Keratinocyte (primary cell): Measurements from ENCODE around the gene RERG. TPM values are rescaled to one million over a fixed set of nuclear protein-coding genes. Genes with fewer than 3 reads are reported as not detected.

ENCODE experiments used
- DNase-seq: peaks from one replicate; pipeline ENCODE4 v3.0.0-alpha.2; 2011; ENCODE audit warnings: low read depth, missing footprints, low spot score
- FAIRE-seq: peaks from 2 replicates; lab custom pipeline; 2011; peaks lifted over from hg19 to GRCh38; lab: Jason Lieb, UNC
- H2AFZ ChIP-seq: 2 replicates; pipeline ENCODE4 v1.6.0; 2012; ENCODE audit warnings: low read length, control low read depth, inconsistent platforms; ENCODE audit not compliant: control insufficient read depth
- H3K27ac ChIP-seq: 2 replicates; pipeline ENCODE4 v1.5.1; 2011; ENCODE audit warnings: low read length; ENCODE audit not compliant: control insufficient read depth, insufficient read depth
- H3K27me3 ChIP-seq: 3 replicates; pipeline ENCODE4 v1.6.0; 2011; ENCODE audit warnings: low read length; ENCODE audit not compliant: control insufficient read depth, insufficient read depth; ENCODE audit errors: extremely low read depth
- H3K36me3 ChIP-seq, 2 experiments: 2 replicates in 1 of 2; 3 replicates in 1 of 2; pipeline ENCODE4 v1.5.1; 2011; ENCODE audit warnings: low read length in 2 of 2, mild to moderate bottlenecking in 1 of 2; ENCODE audit not compliant: control insufficient read depth in 2 of 2, insufficient read depth in 2 of 2; ENCODE audit errors: extremely low read depth in 1 of 2
- H3K4me1 ChIP-seq: 3 replicates; pipeline ENCODE4 v1.5.1; 2011; ENCODE audit warnings: low read length; ENCODE audit not compliant: control insufficient read depth, insufficient read depth; ENCODE audit errors: extremely low read depth
- H3K4me2 ChIP-seq: 3 replicates; pipeline ENCODE4 v1.6.0; 2011; ENCODE audit warnings: low read depth, low read length; ENCODE audit not compliant: control insufficient read depth, insufficient read depth; ENCODE audit errors: extremely low read depth
- H3K4me3 ChIP-seq, 3 experiments: fragments of 200-600 bp in 1 of 3; sonication (generic) in 1 of 3; 2 replicates in 2 of 3; 3 replicates in 1 of 3; pipeline ENCODE4 v1.5.1; 2011 to 2016; ENCODE audit warnings: low read length in 3 of 3, mild to moderate bottlenecking in 3 of 3, control low read depth in 2 of 3, inconsistent platforms in 1 of 3, low read depth in 1 of 3, mixed read lengths in 1 of 3, mixed run types in 1 of 3, moderate library complexity in 1 of 3; ENCODE audit not compliant: control insufficient read depth in 2 of 3, insufficient read depth in 2 of 3; ENCODE audit errors: extremely low read depth in 1 of 3
- H3K79me2 ChIP-seq: 2 replicates; pipeline ENCODE4 v1.6.0; 2012; ENCODE audit warnings: low read length; ENCODE audit not compliant: control insufficient read depth, insufficient read depth
- H3K9ac ChIP-seq: 3 replicates; pipeline ENCODE4 v1.6.0; 2011; ENCODE audit warnings: low read length; ENCODE audit not compliant: control insufficient read depth, insufficient read depth; ENCODE audit errors: extremely low read depth
- H3K9me1 ChIP-seq: 3 replicates; pipeline ENCODE4 v1.6.0; 2011; ENCODE audit warnings: low read length; ENCODE audit not compliant: control insufficient read depth, insufficient read depth; ENCODE audit errors: extremely low read depth
- H3K9me3 ChIP-seq: 2 replicates; pipeline ENCODE4 v1.5.1; 2012; ENCODE audit warnings: low read depth, low read length; ENCODE audit not compliant: control insufficient read depth
- H4K20me1 ChIP-seq: 3 replicates; pipeline ENCODE4 v1.6.0; 2011; ENCODE audit warnings: low read length; ENCODE audit not compliant: control insufficient read depth, insufficient read depth; ENCODE audit errors: extremely low read depth
- CTCF ChIP-seq, 3 experiments: IDR thresholded peaks in 1 of 3; conservative IDR thresholded peaks in 1 of 3; optimal IDR thresholded peaks in 1 of 3; 2 replicates in 2 of 3; 3 replicates in 1 of 3; pipeline versions ENCODE3 to v1.5.1; 2011; ENCODE audit warnings: low read length in 3 of 3, mild to moderate bottlenecking in 3 of 3, moderate library complexity in 2 of 3, control low read depth in 1 of 3, inconsistent platforms in 1 of 3; ENCODE audit not compliant: insufficient read depth in 2 of 3; ENCODE audit errors: extremely low read depth in 1 of 3
- EZH2 ChIP-seq: IDR thresholded peaks from one replicate; pipeline ENCODE4 v1.6.1; 2012; ENCODE audit warnings: inconsistent platforms, mild to moderate bottlenecking, low read length, moderate library complexity
- dilution Hi-C: fragments of 300-500 bp; cut with MboI; formaldehyde crosslinking; loops from one replicate; pipeline ENCODE4 v1.7.0; 2020; ENCODE audit warnings: low sequenced_read_pairs; ENCODE audit not compliant: extremely low pct_ligation_motif_present
- polyA plus RNA-seq, 5 experiments: library from polyadenylated mRNA; depleted of rRNA in 3 of 5; stranded (reverse) in 3 of 5; stranded (forward) in 1 of 5; unstranded in 1 of 5; fragments of >200 nt; gene quantifications; 1 replicate in 1 of 5; 2 replicates in 3 of 5; 3 replicates in 1 of 5; pipeline versions ENCODE4 v1.2.1 to v1.2.3, GENCODE V29; 2011 to 2012; ENCODE audit warnings: missing spikeins in 2 of 5, low read depth in 1 of 5, low replicate concordance in 1 of 5

Gene RERG
- polyA plus RNA-seq, 1 donor (not counting 4 experiments of a cell fraction or from before 2014, with no cell fraction given), result not detected

GRCh38 chr12:15184484-15184883, 36.7 kb downstream of the RERG start:
- H3K9me1 ChIP-seq, result no peaks in the 10 kb centered on the region
- H3K36me3 ChIP-seq, result no peaks in the 10 kb centered on the region
- TF ChIP-seq EZH2 (no peak), CTCF (optimal IDR thresholded peaks at IDR 0.05 in 1 of 3, IDR thresholded peaks at IDR 0.05 in 1 of 3, conservative IDR thresholded peaks at IDR 0.05 in 1 of 3; ENCODE audit: extremely low read depth in 1 of 3, insufficient read depth in 2 of 3, low read length in 3 of 3) (no peak)
- no peak overlapping the region for H3K9ac ChIP-seq
- no peak overlapping the region for H2AFZ ChIP-seq
- H3K27ac ChIP-seq, result no peak overlapping the region
- no peaks in the 10 kb centered on the region for H3K27me3 ChIP-seq
- H3K4me3 ChIP-seq, result no peak overlapping the region
- no peaks in the 10 kb centered on the region for H4K20me1 ChIP-seq
- dilution Hi-C loops, result no loop called here
- no peak overlapping the region for H3K4me2 ChIP-seq
- no peak for FAIRE-seq
- no peak for DNase-seq
- H3K4me1 ChIP-seq, result no peaks in the 10 kb centered on the region
- no peaks in the 10 kb centered on the region for H3K9me3 ChIP-seq
- H3K79me2 ChIP-seq, result no peaks in the 10 kb centered on the region

GRCh38 chr12:15183821-15184220, 37.4 kb downstream of the RERG start:
- Histone ChIP-seq H3K4me2 (no peak overlapping the region), H2AFZ (no peak overlapping the region), H3K27ac (no peak overlapping the region), H4K20me1 (no peaks in the 10 kb centered on the region), H3K9me1 (no peaks in the 10 kb centered on the region), H3K36me3 (no peaks in the 10 kb centered on the region), H3K9me3 (no peaks in the 10 kb centered on the region), H3K79me2 (no peaks in the 10 kb centered on the region), H3K4me3 (no peak overlapping the region), H3K27me3 (no peaks in the 10 kb centered on the region), H3K4me1 (no peaks in the 10 kb centered on the region), H3K9ac (no peak overlapping the region)
- DNase-seq (no peak), FAIRE-seq (no peak)
- dilution Hi-C loops, result no loop called here
- TF ChIP-seq EZH2 (no peak), CTCF (optimal IDR thresholded peaks at IDR 0.05 in 1 of 3, IDR thresholded peaks at IDR 0.05 in 1 of 3, conservative IDR thresholded peaks at IDR 0.05 in 1 of 3; ENCODE audit: extremely low read depth in 1 of 3, insufficient read depth in 2 of 3, low read length in 3 of 3) (no peak)
